ENCODE data around the gene TLR1.
"Not testable (repeated sequence)": the region's sequence is repeated elsewhere in the genome, so short reads cannot be mapped to it uniquely, and the experiment has no call there.

TLR1 gene

GRCh38 chr4:38805530-38806145 is 1.0 kb upstream of the TLR1 start:
- DNase-seq: peak; percentile 54

GRCh38 chr4:38803833-38804653 is 548 bp downstream of the TLR1 start:
- peak; percentile 15 for DNase-seq

- DNase-seq: no peak
Observed at GRCh38 chr4:38802561-38803355, 1.8 kb downstream of the TLR1 start.

GRCh38 chr4:38800961-38801450 is 3.6 kb downstream of the TLR1 start:
- DNase-seq: no peak

- DNase-seq: no peak
Observed at GRCh38 chr4:38800366-38800765, 4.2 kb downstream of the TLR1 start.

GRCh38 chr4:38795087-38795486 is 9.5 kb downstream of the TLR1 start:
- no peak for DNase-seq

GRCh38 chr4:38794051-38794450 is 10.5 kb downstream of the TLR1 start:
- DNase-seq: no peak

GRCh38 chr4:38791010-38791409 is 13.6 kb downstream of the TLR1 start:
- DNase-seq: no peak

GRCh38 chr4:38788317-38788716 is 16.3 kb downstream of the TLR1 start:
- no peak for DNase-seq

- DNase-seq: no peak
Observed at GRCh38 chr4:38787693-38788092, 16.9 kb downstream of the TLR1 start.

- no peak for DNase-seq
Observed at GRCh38 chr4:38785901-38786402, 18.6 kb downstream of the TLR1 start.

- DNase-seq: no peak
Observed at GRCh38 chr4:38785041-38785790, 19.4 kb downstream of the TLR1 start.

- no peak for DNase-seq
Observed at GRCh38 chr4:38784141-38784540, 20.4 kb downstream of the TLR1 start.

- no peak for DNase-seq
Observed at GRCh38 chr4:38783109-38783460, 21.5 kb downstream of the TLR1 start.

- peak; percentile 65 for DNase-seq
Observed at GRCh38 chr4:38782452-38783108, 22.0 kb downstream of the TLR1 start, which contains the start of gene TLR10. TLR10 (minus strand) TSS chr4:38782990; CDS start chr4:38775590, 7,400 bp downstream.

- DNase-seq: no peak
Observed at GRCh38 chr4:38781854-38782261, 22.7 kb downstream of the TLR1 start.

GRCh38 chr4:38780833-38781484 is 23.6 kb downstream of the TLR1 start:
- peak; percentile 64 for DNase-seq

GRCh38 chr4:38779790-38780189 is 24.8 kb downstream of the TLR1 start:
- DNase-seq: no peak

- DNase-seq: not testable (repeated sequence)
Observed at GRCh38 chr4:38777925-38778324, 26.7 kb downstream of the TLR1 start.

GRCh38 chr4:38775326-38775725 is 29.3 kb downstream of the TLR1 start:
- DNase-seq: no peak
